ENCODE measurements around the gene CACNA1I.

DNA sequence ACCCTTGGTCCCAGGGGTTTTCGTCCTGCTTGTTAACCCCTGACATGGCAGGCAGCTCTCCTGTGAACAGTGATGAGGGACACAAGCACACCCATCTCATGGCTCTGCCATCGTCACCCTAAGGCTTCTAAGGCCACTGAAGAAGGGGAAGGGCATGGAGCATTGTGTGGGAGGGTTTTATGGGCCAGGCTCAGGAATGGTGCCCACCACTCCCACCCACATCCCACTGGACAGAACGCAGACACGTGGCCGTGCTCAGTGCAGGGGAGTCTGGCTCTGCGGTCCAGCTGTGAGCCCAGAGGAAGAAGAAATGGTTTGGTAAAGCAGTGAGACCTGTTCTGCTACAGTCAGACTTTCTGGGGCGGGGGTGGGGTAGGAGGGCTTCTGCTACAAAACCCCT is 130.0 kb downstream of the CACNA1I start:
- no peak for TF ChIP-seq PRRX2 (CRISPR knock-in tag; IDR thresholded peaks at IDR 0.05)
- TF ChIP-seq NFYB (CRISPR knock-in tag; conservative IDR thresholded peaks at IDR 0.05; ENCODE audit: low read depth): no peak
- TF ChIP-seq CTCF (IDR thresholded peaks at IDR 0.05): no peak
- TF ChIP-seq ZNF121 (CRISPR knock-in tag; IDR thresholded peaks at IDR 0.05): no peak
- no peak for TF ChIP-seq TEAD4 (CRISPR knock-in tag; IDR thresholded peaks at IDR 0.05)
- no peak for TF ChIP-seq CREB1 (CRISPR knock-in tag; IDR thresholded peaks at IDR 0.05)
- TF ChIP-seq RORB (CRISPR knock-in tag; IDR thresholded peaks at IDR 0.05): no peak
- TF ChIP-seq SP1 (CRISPR knock-in tag; conservative IDR thresholded peaks at IDR 0.05): no peak
- TF ChIP-seq, protein P1, sequence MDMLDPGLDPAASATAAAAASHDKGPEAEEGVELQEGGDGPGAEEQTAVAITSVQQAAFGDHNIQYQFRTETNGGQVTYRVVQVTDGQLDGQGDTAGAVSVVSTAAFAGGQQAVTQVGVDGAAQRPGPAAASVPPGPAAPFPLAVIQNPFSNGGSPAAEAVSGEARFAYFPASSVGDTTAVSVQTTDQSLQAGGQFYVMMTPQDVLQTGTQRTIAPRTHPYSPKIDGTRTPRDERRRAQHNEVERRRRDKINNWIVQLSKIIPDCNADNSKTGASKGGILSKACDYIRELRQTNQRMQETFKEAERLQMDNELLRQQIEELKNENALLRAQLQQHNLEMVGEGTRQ (CRISPR knock-in tag; IDR thresholded peaks at IDR 0.05): no peak
- TF ChIP-seq ATF3 (CRISPR knock-in tag; conservative IDR thresholded peaks at IDR 0.05): no peak
- no peak for TF ChIP-seq PREB (CRISPR knock-in tag; IDR thresholded peaks at IDR 0.05; ENCODE audit: borderline replicate concordance)
- TF ChIP-seq, protein P2, sequence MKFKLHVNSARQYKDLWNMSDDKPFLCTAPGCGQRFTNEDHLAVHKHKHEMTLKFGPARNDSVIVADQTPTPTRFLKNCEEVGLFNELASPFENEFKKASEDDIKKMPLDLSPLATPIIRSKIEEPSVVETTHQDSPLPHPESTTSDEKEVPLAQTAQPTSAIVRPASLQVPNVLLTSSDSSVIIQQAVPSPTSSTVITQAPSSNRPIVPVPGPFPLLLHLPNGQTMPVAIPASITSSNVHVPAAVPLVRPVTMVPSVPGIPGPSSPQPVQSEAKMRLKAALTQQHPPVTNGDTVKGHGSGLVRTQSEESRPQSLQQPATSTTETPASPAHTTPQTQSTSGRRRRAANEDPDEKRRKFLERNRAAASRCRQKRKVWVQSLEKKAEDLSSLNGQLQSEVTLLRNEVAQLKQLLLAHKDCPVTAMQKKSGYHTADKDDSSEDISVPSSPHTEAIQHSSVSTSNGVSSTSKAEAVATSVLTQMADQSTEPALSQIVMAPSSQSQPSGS (CRISPR knock-in tag; IDR thresholded peaks at IDR 0.05; ENCODE audit: borderline replicate concordance, low read depth): no peak
- TF ChIP-seq, protein P3, sequence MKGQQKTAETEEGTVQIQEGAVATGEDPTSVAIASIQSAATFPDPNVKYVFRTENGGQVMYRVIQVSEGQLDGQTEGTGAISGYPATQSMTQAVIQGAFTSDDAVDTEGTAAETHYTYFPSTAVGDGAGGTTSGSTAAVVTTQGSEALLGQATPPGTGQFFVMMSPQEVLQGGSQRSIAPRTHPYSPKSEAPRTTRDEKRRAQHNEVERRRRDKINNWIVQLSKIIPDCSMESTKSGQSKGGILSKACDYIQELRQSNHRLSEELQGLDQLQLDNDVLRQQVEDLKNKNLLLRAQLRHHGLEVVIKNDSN (CRISPR knock-in tag; IDR thresholded peaks at IDR 0.05): no peak
- no peak for TF ChIP-seq ZNF317 (CRISPR knock-in tag; IDR thresholded peaks at IDR 0.05; ENCODE audit: borderline replicate concordance, low read depth)
